Measurements from ENCODE around the gene WNT7B.

DNA sequence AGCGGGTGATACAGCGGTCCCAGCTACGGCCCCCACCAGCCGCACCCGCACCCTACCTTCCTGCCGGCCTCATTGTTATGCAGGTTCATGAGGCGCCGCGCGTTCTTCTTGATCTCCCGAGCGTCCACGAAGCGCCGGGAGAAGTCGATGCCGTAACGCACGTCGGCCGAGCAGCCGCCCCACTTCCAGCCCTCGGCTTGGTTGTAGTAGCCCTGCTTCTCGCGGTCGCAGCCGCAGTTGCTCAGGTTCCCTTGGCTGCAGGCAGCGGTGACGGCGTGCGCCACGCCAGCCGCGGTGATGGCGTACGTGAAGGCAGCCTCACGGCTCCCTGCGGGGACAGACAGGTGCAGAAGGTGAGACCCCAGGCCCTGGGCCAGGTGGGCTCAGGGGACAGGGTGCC is 45.9 kb downstream of the WNT7B start:
- TF ChIP-seq POLR2AphosphoS5 (IDR thresholded peaks at IDR 0.05), result no peak
- TF ChIP-seq, protein P1, sequence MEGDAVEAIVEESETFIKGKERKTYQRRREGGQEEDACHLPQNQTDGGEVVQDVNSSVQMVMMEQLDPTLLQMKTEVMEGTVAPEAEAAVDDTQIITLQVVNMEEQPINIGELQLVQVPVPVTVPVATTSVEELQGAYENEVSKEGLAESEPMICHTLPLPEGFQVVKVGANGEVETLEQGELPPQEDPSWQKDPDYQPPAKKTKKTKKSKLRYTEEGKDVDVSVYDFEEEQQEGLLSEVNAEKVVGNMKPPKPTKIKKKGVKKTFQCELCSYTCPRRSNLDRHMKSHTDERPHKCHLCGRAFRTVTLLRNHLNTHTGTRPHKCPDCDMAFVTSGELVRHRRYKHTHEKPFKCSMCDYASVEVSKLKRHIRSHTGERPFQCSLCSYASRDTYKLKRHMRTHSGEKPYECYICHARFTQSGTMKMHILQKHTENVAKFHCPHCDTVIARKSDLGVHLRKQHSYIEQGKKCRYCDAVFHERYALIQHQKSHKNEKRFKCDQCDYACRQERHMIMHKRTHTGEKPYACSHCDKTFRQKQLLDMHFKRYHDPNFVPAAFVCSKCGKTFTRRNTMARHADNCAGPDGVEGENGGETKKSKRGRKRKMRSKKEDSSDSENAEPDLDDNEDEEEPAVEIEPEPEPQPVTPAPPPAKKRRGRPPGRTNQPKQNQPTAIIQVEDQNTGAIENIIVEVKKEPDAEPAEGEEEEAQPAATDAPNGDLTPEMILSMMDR (IDR thresholded peaks at IDR 0.05 in 8 of 11, conservative IDR thresholded peaks at IDR 0.05 in 3 of 11), result no peak
- no peak for TF ChIP-seq POLR2A (IDR thresholded peaks at IDR 0.05)

Data from spleen (tissue), 7 donors.